CD4-positive, alpha-beta T cell treated with Interleukin-10 for 1 hour (primary cell): Measurements from ENCODE around the gene GRXCR1.
A peak's percentile ranks its signal among the peaks of the same experiment; 100 is the strongest.

Experiments
- DNase-seq: peaks from one replicate; pipeline ENCODE4 v3.0.0-alpha.2; 2020

The GRXCR1 gene

GRCh38 chr4:42892413-42892812 lies at the start of gene GRXCR1:
TSS of gene GRXCR1 (plus strand) at chr4:42892713. CDS start at chr4:42893267, 554 bp downstream.
- no peak for DNase-seq

- DNase-seq: no peak
These were observed 48.8 kb upstream of the GRXCR1 start for GRCh38 chr4:42843694-42844093.

GRCh38 chr4:42844422-42845070 lies 48.0 kb upstream of the GRXCR1 start:
- DNase-seq: no peak

GRCh38 chr4:42845586-42845985 lies 46.9 kb upstream of the GRXCR1 start:
- no peak for DNase-seq

GRCh38 chr4:42855779-42856178 lies 36.7 kb upstream of the GRXCR1 start:
- no peak for DNase-seq

- DNase-seq: peak; percentile 64
These were observed 26.8 kb upstream of the GRXCR1 start for GRCh38 chr4:42865572-42866189.

GRCh38 chr4:42871261-42871660 lies 21.3 kb upstream of the GRXCR1 start:
- no peak for DNase-seq

- no peak for DNase-seq
These were observed 20.7 kb upstream of the GRXCR1 start for GRCh38 chr4:42871671-42872290.

- DNase-seq: no peak
These were observed 13.7 kb upstream of the GRXCR1 start for GRCh38 chr4:42878863-42879262.

GRCh38 chr4:42881253-42881652 lies 11.3 kb upstream of the GRXCR1 start:
- DNase-seq: no peak

GRCh38 chr4:42891644-42892043 lies 869 bp upstream of the GRXCR1 start:
- DNase-seq: no peak

GRCh38 chr4:42895452-42895851 lies 2.9 kb downstream of the GRXCR1 start:
- DNase-seq: no peak

- no peak for DNase-seq
These were observed 12.5 kb downstream of the GRXCR1 start for GRCh38 chr4:42904986-42905385.

- no peak for DNase-seq
These were observed 13.1 kb downstream of the GRXCR1 start for GRCh38 chr4:42905591-42905990.

- no peak for DNase-seq
These were observed 13.8 kb downstream of the GRXCR1 start for GRCh38 chr4:42906341-42906740.

- DNase-seq: no peak
These were observed 14.6 kb downstream of the GRXCR1 start for GRCh38 chr4:42906891-42907759.

- no peak for DNase-seq
These were observed 17.9 kb downstream of the GRXCR1 start for GRCh38 chr4:42910459-42910858.

- DNase-seq: no peak
These were observed 22.4 kb downstream of the GRXCR1 start for GRCh38 chr4:42914937-42915336.

GRCh38 chr4:42915484-42915883 lies 23.0 kb downstream of the GRXCR1 start:
- no peak for DNase-seq

- DNase-seq: no peak
These were observed 24.8 kb downstream of the GRXCR1 start for GRCh38 chr4:42917296-42917695.

- no peak for DNase-seq
These were observed 30.9 kb downstream of the GRXCR1 start for GRCh38 chr4:42923431-42923830.

- no peak for DNase-seq
These were observed 33.4 kb downstream of the GRXCR1 start for GRCh38 chr4:42925921-42926320.

- no peak for DNase-seq
These were observed 35.4 kb downstream of the GRXCR1 start for GRCh38 chr4:42927946-42928345.
